Stomach (tissue), 4 donors: ENCODE measurements around the gene MIPEP.
A peak's percentile ranks its signal among the peaks of the same experiment; 100 is the strongest.

Experiments used
- POLR2A ChIP-seq, 4 donors: fragments of 450-650 bp; IDR thresholded peaks; one replicate each; pipeline ENCODE4 v1.6.1; 2016; ENCODE audit warnings: antibody characterized with exemption in 4 of 4, control low read depth in 2 of 4, mild to moderate bottlenecking in 1 of 4, moderate library complexity in 1 of 4
- TF ChIP-seq, protein P1 (sequence below), 7 experiments: fragments of 450-650 bp in 4 of 7; fragments of 200-600 bp in 3 of 7; sonication (generic) in 3 of 7; IDR thresholded peaks; one replicate each; pipeline ENCODE4 v1.5.1; 2016 to 2019; ENCODE audit warnings: antibody characterized with exemption in 7 of 7, control low read depth in 2 of 7, mild to moderate bottlenecking in 1 of 7

- no peak for TF ChIP-seq POLR2A (IDR thresholded peaks at IDR 0.05)
- TF ChIP-seq, protein P1, sequence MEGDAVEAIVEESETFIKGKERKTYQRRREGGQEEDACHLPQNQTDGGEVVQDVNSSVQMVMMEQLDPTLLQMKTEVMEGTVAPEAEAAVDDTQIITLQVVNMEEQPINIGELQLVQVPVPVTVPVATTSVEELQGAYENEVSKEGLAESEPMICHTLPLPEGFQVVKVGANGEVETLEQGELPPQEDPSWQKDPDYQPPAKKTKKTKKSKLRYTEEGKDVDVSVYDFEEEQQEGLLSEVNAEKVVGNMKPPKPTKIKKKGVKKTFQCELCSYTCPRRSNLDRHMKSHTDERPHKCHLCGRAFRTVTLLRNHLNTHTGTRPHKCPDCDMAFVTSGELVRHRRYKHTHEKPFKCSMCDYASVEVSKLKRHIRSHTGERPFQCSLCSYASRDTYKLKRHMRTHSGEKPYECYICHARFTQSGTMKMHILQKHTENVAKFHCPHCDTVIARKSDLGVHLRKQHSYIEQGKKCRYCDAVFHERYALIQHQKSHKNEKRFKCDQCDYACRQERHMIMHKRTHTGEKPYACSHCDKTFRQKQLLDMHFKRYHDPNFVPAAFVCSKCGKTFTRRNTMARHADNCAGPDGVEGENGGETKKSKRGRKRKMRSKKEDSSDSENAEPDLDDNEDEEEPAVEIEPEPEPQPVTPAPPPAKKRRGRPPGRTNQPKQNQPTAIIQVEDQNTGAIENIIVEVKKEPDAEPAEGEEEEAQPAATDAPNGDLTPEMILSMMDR (IDR thresholded peaks at IDR 0.05): peak in 4 of 7 experiments; percentile 29 to 63 (median 50)
Measured at GRCh38 chr13:23921451-23921888, 32.3 kb upstream of the MIPEP start.
